Measurements from ENCODE around the gene CENPB. TPM values are rescaled to one million over a fixed set of nuclear protein-coding genes. Genes with fewer than 3 reads are reported as not detected.

CENPB gene
- total and polyA plus RNA-seq, 4 donors = 4.5 to 32.4 (median 25.4) TPM

DNA sequence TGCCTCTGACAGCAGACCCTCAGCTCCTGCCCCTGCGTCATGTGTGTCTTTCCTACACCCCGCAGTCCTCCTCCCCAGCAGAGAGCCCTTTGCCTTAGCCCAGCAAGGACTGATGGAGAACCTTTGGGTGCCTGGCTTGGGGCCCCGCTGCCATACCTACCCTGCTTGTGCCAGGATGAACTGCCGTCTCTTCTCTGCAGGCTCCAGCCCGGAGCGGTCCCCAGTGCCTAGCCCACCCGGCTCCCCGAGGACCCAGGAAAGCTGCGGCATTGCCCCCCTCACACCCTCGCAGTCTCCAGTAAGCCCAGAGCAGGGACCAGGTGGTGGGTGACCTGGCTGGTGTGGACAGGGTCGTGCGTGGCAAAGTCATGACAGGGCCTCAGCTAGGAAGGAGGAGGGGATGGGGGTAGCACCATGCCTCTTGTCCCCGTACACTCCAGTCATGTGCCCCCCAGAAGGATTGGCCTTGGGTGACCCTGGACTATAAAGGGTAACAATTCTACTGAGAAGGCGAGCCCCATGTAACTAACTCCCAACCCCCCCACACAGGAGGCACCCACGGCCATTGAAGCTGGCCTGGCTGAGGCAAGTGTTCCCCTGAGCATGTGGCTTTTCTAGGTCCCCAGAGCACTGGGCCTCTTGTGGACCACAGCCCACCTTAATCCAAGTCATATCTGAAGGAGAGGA, 45.8 kb downstream of the CENPB start:
- Histone ChIP-seq H3K9ac (ENCODE audit: low read depth in 1 of 2, low read length in 2 of 2) (no peak overlapping the region), H3K4me1 (ENCODE audit: control insufficient read depth in 4 of 4, insufficient read depth in 4 of 4, low read length in 3 of 4) (peaks cover 5 to 12% (median 9%) of the 10 kb centered on the region in 4 donors), H3K36me3 (ENCODE audit: control insufficient read depth in 4 of 4, insufficient read depth in 3 of 4, low read depth in 1 of 4, low read length in 3 of 4) (no peaks in the 10 kb centered on the region), H3K27me3 (ENCODE audit: control insufficient read depth in 4 of 4, insufficient read depth in 4 of 4, low read length in 3 of 4) (no peaks in the 10 kb centered on the region), H3K9me3 (ENCODE audit: control insufficient read depth in 4 of 4, low read length in 3 of 4) (no peaks in the 10 kb centered on the region), H3K27ac (ENCODE audit: low read depth in 1 of 2, low read length in 2 of 2) (no peak overlapping the region), H3K4me3 (ENCODE audit: low read depth in 1 of 3, low read length in 3 of 3) (no peak overlapping the region)
- TF ChIP-seq GABPA (IDR thresholded peaks at IDR 0.05 in 1 of 2, conservative IDR thresholded peaks at IDR 0.05 in 1 of 2) (no peak), YY1 (IDR thresholded peaks at IDR 0.05) (no peak), TAF1 (conservative IDR thresholded peaks at IDR 0.05) (no peak), JUND (IDR thresholded peaks at IDR 0.05) (no peak), RAD21 (IDR thresholded peaks at IDR 0.05) (no peak), HNF4G (IDR thresholded peaks at IDR 0.05) (no peak), RXRA (IDR thresholded peaks at IDR 0.05) (no peak), NR2F2 (IDR thresholded peaks at IDR 0.05) (no peak), EGR1 (IDR thresholded peaks at IDR 0.05; ENCODE audit: low read depth in 2 of 2) (no peak), FOXA1 (IDR thresholded peaks at IDR 0.05) (no peak), FOXA2 (IDR thresholded peaks at IDR 0.05) (no peak), SP1 (IDR thresholded peaks at IDR 0.05) (no peak), HNF4A (conservative IDR thresholded peaks at IDR 0.05) (no peak)
- TF ChIP-seq, protein P1, sequence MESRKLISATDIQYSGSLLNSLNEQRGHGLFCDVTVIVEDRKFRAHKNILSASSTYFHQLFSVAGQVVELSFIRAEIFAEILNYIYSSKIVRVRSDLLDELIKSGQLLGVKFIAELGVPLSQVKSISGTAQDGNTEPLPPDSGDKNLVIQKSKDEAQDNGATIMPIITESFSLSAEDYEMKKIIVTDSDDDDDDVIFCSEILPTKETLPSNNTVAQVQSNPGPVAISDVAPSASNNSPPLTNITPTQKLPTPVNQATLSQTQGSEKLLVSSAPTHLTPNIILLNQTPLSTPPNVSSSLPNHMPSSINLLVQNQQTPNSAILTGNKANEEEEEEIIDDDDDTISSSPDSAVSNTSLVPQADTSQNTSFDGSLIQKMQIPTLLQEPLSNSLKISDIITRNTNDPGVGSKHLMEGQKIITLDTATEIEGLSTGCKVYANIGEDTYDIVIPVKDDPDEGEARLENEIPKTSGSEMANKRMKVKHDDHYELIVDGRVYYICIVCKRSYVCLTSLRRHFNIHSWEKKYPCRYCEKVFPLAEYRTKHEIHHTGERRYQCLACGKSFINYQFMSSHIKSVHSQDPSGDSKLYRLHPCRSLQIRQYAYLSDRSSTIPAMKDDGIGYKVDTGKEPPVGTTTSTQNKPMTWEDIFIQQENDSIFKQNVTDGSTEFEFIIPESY (IDR thresholded peaks at IDR 0.05) = no peak
- TF ChIP-seq, protein P2, sequence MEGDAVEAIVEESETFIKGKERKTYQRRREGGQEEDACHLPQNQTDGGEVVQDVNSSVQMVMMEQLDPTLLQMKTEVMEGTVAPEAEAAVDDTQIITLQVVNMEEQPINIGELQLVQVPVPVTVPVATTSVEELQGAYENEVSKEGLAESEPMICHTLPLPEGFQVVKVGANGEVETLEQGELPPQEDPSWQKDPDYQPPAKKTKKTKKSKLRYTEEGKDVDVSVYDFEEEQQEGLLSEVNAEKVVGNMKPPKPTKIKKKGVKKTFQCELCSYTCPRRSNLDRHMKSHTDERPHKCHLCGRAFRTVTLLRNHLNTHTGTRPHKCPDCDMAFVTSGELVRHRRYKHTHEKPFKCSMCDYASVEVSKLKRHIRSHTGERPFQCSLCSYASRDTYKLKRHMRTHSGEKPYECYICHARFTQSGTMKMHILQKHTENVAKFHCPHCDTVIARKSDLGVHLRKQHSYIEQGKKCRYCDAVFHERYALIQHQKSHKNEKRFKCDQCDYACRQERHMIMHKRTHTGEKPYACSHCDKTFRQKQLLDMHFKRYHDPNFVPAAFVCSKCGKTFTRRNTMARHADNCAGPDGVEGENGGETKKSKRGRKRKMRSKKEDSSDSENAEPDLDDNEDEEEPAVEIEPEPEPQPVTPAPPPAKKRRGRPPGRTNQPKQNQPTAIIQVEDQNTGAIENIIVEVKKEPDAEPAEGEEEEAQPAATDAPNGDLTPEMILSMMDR (IDR thresholded peaks at IDR 0.05; ENCODE audit: low read depth, low read length, missing input control) = no peak
- TF ChIP-seq, protein P3, sequence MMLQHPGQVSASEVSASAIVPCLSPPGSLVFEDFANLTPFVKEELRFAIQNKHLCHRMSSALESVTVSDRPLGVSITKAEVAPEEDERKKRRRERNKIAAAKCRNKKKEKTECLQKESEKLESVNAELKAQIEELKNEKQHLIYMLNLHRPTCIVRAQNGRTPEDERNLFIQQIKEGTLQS (IDR thresholded peaks at IDR 0.05) = no peak
- TF ChIP-seq, protein P4, sequence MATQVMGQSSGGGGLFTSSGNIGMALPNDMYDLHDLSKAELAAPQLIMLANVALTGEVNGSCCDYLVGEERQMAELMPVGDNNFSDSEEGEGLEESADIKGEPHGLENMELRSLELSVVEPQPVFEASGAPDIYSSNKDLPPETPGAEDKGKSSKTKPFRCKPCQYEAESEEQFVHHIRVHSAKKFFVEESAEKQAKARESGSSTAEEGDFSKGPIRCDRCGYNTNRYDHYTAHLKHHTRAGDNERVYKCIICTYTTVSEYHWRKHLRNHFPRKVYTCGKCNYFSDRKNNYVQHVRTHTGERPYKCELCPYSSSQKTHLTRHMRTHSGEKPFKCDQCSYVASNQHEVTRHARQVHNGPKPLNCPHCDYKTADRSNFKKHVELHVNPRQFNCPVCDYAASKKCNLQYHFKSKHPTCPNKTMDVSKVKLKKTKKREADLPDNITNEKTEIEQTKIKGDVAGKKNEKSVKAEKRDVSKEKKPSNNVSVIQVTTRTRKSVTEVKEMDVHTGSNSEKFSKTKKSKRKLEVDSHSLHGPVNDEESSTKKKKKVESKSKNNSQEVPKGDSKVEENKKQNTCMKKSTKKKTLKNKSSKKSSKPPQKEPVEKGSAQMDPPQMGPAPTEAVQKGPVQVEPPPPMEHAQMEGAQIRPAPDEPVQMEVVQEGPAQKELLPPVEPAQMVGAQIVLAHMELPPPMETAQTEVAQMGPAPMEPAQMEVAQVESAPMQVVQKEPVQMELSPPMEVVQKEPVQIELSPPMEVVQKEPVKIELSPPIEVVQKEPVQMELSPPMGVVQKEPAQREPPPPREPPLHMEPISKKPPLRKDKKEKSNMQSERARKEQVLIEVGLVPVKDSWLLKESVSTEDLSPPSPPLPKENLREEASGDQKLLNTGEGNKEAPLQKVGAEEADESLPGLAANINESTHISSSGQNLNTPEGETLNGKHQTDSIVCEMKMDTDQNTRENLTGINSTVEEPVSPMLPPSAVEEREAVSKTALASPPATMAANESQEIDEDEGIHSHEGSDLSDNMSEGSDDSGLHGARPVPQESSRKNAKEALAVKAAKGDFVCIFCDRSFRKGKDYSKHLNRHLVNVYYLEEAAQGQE (IDR thresholded peaks at IDR 0.05) = no peak
- TF ChIP-seq, protein P5, sequence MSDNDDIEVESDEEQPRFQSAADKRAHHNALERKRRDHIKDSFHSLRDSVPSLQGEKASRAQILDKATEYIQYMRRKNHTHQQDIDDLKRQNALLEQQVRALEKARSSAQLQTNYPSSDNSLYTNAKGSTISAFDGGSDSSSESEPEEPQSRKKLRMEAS (IDR thresholded peaks at IDR 0.05) = no peak
- WGBS = 96% methylated on average over 15 of the region's 15 CpGs
- no peak for DNase-seq (ENCODE audit: low spot score)

All from liver (tissue), 9 donors.